ENCODE measurements around the gene NOL3. TPM values are rescaled to one million over a fixed set of nuclear protein-coding genes. Genes with fewer than 3 reads are reported as not detected.

The NOL3 gene
- total and polyA plus RNA-seq, 2 of the 13 experiments (the other 11 are each of a cell fraction or from before 2014, with no cell fraction given) = 5.7 to 20.5 TPM

GRCh38 chr16:67170168-67170948 lies at the start of gene NOL3 (continued):
- no peak for TF ChIP-seq RERE (CRISPR knock-in tag; IDR thresholded peaks at IDR 0.05; ENCODE audit: low read depth)
- TF ChIP-seq GTF3A (CRISPR knock-in tag; conservative IDR thresholded peaks at IDR 0.05) = no peak
- peak; percentile 58; the same call in 1 of the 2 replicates for TF ChIP-seq NAIF1 (CRISPR knock-in tag; IDR thresholded peaks at IDR 0.05; ENCODE audit: borderline replicate concordance)
- TF ChIP-seq ZNF556 (CRISPR knock-in tag; IDR thresholded peaks at IDR 0.05; ENCODE audit: borderline replicate concordance) = no peak; the same call in 1 of the 2 replicates
- TF ChIP-seq TCF7 (IDR thresholded peaks at IDR 0.05; ENCODE audit: low read depth) = peak; percentile 1; the same call in 1 of the 2 replicates
- TF ChIP-seq ARNT2 (CRISPR knock-in tag; IDR thresholded peaks at IDR 0.05; ENCODE audit: low read depth) = no peak
- TF ChIP-seq ZNF318 (CRISPR knock-in tag; IDR thresholded peaks at IDR 0.05) = no peak
- no peak for TF ChIP-seq ZNF577 (CRISPR knock-in tag; IDR thresholded peaks at IDR 0.05; ENCODE audit: borderline replicate concordance, low read depth)
- TF ChIP-seq SNAPC5 (CRISPR knock-in tag; IDR thresholded peaks at IDR 0.05; ENCODE audit: borderline replicate concordance) = no peak
- TF ChIP-seq U2AF1 (optimal IDR thresholded peaks at IDR 0.05; ENCODE audit: low read depth, low read length) = no peak
- TF ChIP-seq ZBTB49 (CRISPR knock-in tag; IDR thresholded peaks at IDR 0.05; ENCODE audit: borderline replicate concordance) = no peak
